GM21529 (cell line): ENCODE measurements around the gene WDFY2.

Source experiments
- ATAC-seq: cut with Tn5 transposase; IDR thresholded peaks from one replicate; pipeline ENCODE4 v1.9.1; 2021; ENCODE audit not compliant: unreplicated experiment

WDFY2 gene

DNA sequence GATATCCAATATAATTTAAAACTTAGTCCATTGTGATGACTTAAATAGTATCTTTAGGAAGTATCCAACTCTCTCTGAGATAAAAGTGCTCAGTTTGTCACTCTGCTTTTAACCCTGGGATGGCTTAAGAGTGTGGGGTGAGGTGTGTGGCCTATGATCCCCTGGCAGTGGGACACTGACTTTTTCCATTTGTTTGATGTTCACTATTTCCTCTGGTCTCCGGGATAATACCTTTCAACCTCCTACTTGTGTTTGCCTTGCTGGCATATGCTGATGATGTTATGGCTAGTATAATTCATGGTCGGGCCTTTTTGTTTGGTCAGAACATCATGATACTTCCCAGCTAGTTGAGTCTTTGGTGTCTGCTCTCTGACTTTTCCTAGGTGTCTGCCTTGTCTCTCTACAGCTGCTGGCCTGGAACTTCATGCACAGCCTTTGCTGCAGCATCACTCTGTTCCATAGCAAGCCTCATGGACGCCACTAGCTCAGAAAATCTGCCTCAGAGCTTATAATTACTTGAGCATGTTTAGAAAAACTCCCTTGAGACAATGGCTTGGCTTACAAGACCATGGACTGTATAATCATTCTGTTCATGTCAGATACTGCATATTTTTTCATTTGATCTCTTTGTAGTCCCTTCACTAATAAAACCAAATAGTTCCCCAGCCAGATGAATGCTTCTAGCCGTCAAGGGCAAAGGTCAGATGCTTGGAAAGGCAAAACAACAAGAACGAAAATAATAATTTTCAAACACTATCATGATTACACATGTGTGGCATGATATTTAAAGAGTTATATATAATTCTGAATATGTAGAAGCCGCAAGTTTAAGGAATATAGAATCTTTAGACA, 75.2 kb downstream of the WDFY2 start:
- ATAC-seq, result no peak

DNA sequence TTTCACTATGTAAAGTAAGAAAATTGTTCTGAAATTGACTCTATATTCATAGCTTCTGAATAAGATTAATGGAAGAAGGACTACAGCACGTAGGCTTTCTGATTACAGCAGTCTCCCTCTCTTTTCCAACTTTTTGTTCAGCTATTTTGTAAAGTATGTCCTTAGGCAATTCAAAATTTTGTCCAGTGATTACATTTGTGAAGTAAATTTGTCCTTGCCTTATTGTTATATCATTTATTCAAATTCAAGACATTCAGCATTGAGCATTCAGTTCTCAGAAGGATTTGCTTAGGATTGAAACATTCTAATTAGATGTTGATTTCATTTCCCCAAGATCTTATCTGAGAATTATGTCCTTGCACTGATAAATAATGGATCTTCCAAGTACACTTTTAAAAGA, 76.6 kb downstream of the WDFY2 start:
- ATAC-seq, result no peak

- ATAC-seq, result no peak
These were observed 80.0 kb downstream of the WDFY2 start for GRCh38 chr13:51663973-51664957.

- ATAC-seq, result no peak
These were observed 81.2 kb downstream of the WDFY2 start for GRCh38 chr13:51665456-51665855.

DNA sequence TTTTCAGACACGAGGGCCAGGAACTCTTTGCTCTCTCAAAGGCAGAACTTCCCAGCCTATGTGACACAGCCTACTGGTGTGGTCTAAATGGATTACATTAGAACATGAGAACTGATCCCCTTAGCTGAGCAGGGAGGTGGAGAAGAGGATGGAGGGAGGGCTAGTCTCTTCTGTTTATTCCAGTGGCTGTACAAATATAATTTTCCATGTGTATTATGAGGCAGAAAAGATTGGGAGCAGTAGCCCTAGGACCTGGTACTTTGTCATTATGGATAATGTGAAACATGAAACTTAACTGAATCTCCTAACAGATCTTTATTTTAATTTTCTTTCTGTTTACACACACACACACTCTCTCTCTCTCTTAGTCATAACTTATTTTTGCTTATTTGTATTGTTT, 82.1 kb downstream of the WDFY2 start:
- ATAC-seq, result no peak

- no peak for ATAC-seq
These were observed 82.6 kb downstream of the WDFY2 start for GRCh38 chr13:51666839-51667238.

GRCh38 chr13:51668580-51669195, 84.4 kb downstream of the WDFY2 start:
- no peak for ATAC-seq

DNA sequence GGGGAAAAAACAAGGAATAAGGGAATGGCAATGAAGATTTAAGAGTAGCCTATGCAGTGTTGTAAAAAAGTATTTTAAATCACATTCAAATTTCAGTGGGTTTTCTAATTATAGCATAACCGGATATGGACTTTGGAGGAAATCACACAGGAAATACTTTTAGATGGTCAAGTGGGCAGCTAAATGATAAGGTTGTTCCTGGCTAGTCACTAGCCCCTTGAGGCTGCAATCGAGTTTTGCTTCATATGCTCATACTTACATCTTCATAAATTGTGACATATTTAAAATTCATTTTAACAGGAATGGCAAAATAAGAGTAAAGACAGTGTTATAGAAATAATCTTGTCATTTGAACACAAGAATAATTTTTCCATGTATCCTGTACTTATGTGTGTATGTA, 88.9 kb downstream of the WDFY2 start:
- ATAC-seq, result no peak

- ATAC-seq, result no peak
These were observed 90.0 kb downstream of the WDFY2 start for GRCh38 chr13:51674276-51674675.

DNA sequence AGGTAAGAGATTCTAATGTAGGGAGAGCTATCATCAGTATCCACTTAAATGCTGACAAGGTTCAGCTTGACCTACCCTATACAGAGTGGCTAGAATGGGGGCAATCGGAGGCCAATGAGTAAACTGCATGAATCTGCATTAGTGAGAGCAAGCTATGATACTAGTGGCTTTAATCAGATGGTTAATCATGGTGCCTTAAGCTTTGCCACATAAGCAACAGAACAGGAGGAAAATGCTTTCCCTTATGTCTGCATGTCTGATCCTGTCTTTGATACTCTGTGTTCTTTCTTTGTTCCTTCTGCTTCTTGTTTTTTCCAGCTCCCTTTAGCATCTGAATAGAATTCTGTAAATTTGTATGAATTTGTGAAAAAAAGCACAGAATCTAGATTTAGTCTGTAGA, 91.1 kb downstream of the WDFY2 start:
- no peak for ATAC-seq

DNA sequence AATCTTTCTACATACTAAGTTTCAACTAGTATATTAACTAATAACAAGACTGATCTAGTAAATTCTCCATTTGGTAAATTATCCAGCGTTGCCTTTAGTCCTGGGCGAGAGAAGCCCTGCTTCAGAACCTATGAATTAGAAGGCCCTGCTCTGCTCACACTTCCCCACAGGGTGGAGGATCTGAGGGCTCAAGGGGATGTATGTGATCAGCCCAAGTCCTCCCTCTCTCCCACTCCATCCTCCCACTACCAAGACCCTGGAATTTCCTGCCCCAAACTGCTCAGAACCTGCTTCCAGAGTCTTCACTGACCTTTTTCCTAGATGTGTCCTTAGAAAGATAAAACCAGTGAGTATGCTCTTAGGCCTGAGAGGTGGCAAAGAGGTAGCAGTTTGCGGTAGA, 91.6 kb downstream of the WDFY2 start:
- no peak for ATAC-seq

DNA sequence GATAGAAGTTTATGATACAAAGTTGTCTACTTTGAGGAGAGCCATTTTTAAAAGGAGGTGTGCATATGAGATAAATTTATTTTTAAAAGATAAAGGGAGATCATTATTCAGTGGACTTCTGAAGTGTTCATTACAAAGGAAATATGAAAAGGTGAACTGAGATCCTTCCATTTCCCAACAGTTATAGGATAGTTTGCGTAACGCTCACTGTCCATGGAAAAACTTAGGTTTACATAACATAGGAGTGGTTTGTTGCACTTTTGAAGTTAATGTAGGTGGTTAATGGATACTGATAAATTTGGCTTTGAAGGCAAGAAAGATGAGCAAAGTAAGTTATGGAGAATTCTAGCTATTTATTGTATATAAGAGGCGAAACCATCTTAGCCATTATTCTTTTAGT, 92.5 kb downstream of the WDFY2 start:
- no peak for ATAC-seq

DNA sequence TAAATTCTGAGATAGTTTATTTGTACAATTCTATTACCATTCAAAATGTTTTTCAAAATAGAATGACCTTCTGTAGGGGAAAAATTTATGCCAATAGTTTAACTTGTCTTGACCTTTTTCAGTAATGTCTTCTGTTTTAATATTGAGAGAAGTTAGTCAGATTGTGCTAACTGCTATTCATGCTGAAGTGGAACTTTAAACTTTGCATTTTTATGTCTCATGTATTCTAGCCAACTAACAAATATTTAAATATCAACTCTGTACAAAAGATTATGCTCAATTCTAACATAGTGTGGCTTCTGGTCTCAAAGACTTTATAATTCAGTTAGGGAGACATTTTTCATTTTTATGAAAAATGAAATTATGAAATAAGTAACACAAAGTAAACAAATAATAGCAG, 94.2 kb downstream of the WDFY2 start:
- no peak for ATAC-seq

- ATAC-seq, result no peak
These were observed 95.4 kb downstream of the WDFY2 start for GRCh38 chr13:51679616-51680015.

GRCh38 chr13:51681037-51681678, 96.9 kb downstream of the WDFY2 start:
- ATAC-seq, result no peak

DNA sequence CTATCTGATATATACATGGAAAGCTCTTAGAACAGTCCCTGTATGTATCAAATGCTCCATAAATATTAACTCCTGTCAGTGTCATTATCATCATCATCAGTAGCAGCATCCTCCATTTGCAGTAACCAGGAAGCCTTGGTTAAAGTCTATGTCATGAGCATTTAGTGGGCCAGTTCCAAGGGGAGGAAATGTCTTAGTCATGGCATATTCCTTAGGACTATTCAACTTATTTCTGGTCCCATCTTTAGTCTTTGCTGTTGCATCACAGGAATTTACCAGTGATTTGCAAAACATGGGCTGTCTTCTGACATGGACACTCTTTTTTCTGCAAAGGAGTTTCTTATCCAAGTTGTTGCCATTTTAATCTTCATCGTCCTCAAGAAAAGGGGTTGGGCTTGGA, 98.4 kb downstream of the WDFY2 start:
- ATAC-seq, result no peak

DNA sequence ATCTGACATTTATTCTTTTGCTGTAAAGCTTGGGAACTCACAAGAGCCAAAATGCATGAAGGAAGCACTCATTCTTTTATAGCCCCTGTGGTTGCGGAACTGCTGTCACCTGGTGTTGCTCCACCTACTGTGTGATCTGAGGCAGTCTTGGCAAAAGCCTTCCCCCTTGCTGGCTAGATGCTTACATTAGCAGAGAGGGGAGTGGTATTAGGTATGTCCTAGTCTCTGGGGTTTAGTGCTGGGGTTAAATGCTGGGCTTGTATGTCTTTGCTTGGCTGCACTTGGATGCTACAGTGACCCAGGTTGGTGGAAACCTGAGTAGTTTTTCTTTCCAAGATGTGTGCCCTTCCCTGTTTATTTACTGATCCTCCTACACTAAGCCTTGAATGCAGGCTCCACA, 99.3 kb downstream of the WDFY2 start:
- no peak for ATAC-seq

- ATAC-seq, result no peak
These were observed 99.8 kb downstream of the WDFY2 start for GRCh38 chr13:51684076-51684475.

- ATAC-seq, result no peak
These were observed 103.9 kb downstream of the WDFY2 start for GRCh38 chr13:51687947-51688714.

DNA sequence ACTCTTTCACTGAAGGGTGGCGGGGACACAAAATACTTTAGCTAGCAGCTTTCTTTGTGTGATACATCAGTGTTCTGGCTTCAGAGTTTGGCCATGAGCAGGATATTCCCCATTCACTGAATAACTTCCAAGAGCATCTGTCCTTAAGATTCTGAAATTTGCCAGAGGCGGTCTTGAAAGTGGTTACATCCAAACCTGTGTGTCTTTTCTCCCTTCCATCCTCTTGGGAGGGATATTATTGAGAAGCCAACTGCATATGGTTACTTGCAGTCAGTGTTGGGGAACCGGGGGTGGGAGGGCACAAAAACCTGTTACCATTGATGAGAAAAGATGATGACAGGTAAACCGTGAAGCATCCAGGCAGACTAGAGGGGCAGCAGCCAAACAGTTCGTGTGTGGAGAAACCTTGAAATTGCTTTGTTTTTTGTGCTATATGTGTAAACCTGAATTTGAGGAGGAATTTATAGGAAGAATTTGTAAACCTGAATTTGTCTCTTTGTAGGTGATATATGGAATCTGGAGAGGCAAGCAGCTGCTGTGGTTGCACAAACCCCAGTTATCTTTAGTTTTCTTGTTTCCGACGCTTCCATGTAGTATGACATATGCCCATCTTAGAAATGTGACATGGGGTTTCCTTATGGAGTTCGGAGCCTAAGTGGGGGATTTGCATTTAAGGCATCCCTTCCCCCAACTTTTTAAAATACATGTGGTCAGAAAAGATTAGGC, 104.8 kb downstream of the WDFY2 start:
- no peak for ATAC-seq
